RWPE1 (cell line): ENCODE results near the gene ANGPTL4.
A peak's percentile ranks its signal among the peaks of the same experiment; 100 is the strongest.

ENCODE experiments used
- CTCF ChIA-PET: fragments of 350-600 bp; sonication (Branson Sonifier 250); formaldehyde crosslinking; extraction: SDS; loops from one replicate; lab custom pipeline; 2021; lab: Yijun Ruan, JAX
- POLR2A ChIA-PET: fragments of 400-600 bp; formaldehyde crosslinking; extraction: SDS; loops from one replicate; lab custom pipeline; 2020; ENCODE audit warnings: antibody characterized with exemption; ENCODE audit not compliant: low non-redundant PET; lab: Yijun Ruan, JAX
- DNase-seq: peaks from one replicate; pipeline ENCODE4 v3.0.0; 2012; ENCODE audit warnings: low spot score
- H3K27ac ChIP-seq: fragments of 450-650 bp; 2 replicates; pipeline ENCODE4 v1.5.1; 2017
- TF ChIP-seq, protein P1 (sequence below): fragments of 450-650 bp; conservative IDR thresholded peaks from 2 replicates; pipeline ENCODE4 v1.5.1; 2017; ENCODE audit warnings: low read depth, mild to moderate bottlenecking

Gene ANGPTL4

GRCh38 chr19:8334458-8335342, 29.3 kb upstream of the ANGPTL4 start:
- ChIA-PET CTCF (interaction anchor here (0.7 to 1.2 kb wide), 3 partner anchors 19 to 246 kb away, joined by 3 to 4 read pairs (median 3); no protein-coding TSS in a partner anchor), POLR2A (no interaction called here)

GRCh38 chr19:8335343-8336071, 28.4 kb upstream of the ANGPTL4 start:
- ChIA-PET POLR2A (interaction anchor here (0.6 kb wide), 1 partner anchor 14 kb away, joined by 4 read pairs; the partner anchor contains the start of genes NDUFA7 and RPS28), CTCF (interaction anchor here (0.6 to 1.2 kb wide), 3 partner anchors 12 to 246 kb away, joined by 3 to 4 read pairs (median 4); no protein-coding TSS in a partner anchor)
- no peak for DNase-seq
- H3K27ac ChIP-seq: peak overlapping the region; percentile 61
- TF ChIP-seq, protein P1, sequence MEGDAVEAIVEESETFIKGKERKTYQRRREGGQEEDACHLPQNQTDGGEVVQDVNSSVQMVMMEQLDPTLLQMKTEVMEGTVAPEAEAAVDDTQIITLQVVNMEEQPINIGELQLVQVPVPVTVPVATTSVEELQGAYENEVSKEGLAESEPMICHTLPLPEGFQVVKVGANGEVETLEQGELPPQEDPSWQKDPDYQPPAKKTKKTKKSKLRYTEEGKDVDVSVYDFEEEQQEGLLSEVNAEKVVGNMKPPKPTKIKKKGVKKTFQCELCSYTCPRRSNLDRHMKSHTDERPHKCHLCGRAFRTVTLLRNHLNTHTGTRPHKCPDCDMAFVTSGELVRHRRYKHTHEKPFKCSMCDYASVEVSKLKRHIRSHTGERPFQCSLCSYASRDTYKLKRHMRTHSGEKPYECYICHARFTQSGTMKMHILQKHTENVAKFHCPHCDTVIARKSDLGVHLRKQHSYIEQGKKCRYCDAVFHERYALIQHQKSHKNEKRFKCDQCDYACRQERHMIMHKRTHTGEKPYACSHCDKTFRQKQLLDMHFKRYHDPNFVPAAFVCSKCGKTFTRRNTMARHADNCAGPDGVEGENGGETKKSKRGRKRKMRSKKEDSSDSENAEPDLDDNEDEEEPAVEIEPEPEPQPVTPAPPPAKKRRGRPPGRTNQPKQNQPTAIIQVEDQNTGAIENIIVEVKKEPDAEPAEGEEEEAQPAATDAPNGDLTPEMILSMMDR: peak; percentile 47

More at GRCh38 chr19:8334458-8335342, 29.3 kb upstream of the ANGPTL4 start:
- peak; percentile 85 for DNase-seq
- H3K27ac ChIP-seq: peak overlapping the region; percentile 61
- TF ChIP-seq, protein P1: no peak

- CTCF ChIA-PET: interaction anchor here (0.6 to 0.7 kb wide), 2 partner anchors 12 to 168 kb away, joined by 4 read pairs; no protein-coding TSS in a partner anchor
- POLR2A ChIA-PET: interaction anchor here (0.6 kb wide), 2 partner anchors 15 to 27 kb away, joined by 4 to 5 read pairs; partner anchors contain the start of genes NDUFA7 and RPS28
- TF ChIP-seq, protein P1: no peak
- peak overlapping the region; percentile 61 for H3K27ac ChIP-seq
- no peak for DNase-seq
Measured at GRCh38 chr19:8336072-8336569, 27.8 kb upstream of the ANGPTL4 start.

GRCh38 chr19:8336660-8337059, 27.3 kb upstream of the ANGPTL4 start:
- TF ChIP-seq, protein P1: no peak
- ChIA-PET POLR2A (interaction anchor here (0.6 kb wide), 1 partner anchor 27 kb away, joined by 5 read pairs; no protein-coding TSS in a partner anchor), CTCF (interaction anchor here (1.4 kb wide), 1 partner anchor 18 kb away, joined by 4 read pairs; no protein-coding TSS in a partner anchor)
- no peak for DNase-seq
- H3K27ac ChIP-seq: no peak overlapping the region

DNA sequence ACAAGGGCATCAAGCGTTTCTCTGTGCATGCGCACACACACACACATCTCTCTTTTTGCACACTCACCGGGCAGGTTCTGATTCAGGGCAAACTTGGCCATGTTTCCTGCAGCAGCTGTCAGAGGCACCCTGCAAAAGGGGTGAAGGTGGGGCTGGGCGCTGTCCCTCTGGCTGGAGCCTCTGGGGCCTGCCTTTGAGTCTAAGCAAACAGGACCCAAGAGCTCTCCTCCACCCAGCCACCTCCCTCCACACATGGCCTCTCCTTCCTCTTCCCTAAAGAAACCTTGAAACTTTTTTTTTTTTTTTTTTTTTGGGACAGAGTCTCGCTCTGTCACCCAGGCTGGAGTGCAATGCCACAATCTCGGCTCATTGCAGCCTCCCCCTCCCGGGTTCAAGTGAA, 26.2 kb upstream of the ANGPTL4 start:
- CTCF ChIA-PET: interaction anchor here (1.4 kb wide), 1 partner anchor 17 kb away, joined by 4 read pairs; no protein-coding TSS in a partner anchor
- DNase-seq: no peak
- POLR2A ChIA-PET: no interaction called here
- no peak overlapping the region for H3K27ac ChIP-seq
- TF ChIP-seq, protein P1: no peak
